Glomerular visceral epithelial cell (primary cell): Measurements from ENCODE around the gene EYS.

Source experiments
- DNase-seq: peaks from one replicate; pipeline ENCODE4 v3.0.0-alpha.2; 2016; ENCODE audit errors: extremely low spot score

The EYS gene

GRCh38 chr6:64973142-64973541, 733.9 kb downstream of the EYS start:
- DNase-seq, result no peak

GRCh38 chr6:64969139-64969538, 737.9 kb downstream of the EYS start:
- DNase-seq, result no peak

GRCh38 chr6:64955435-64955848, 751.6 kb downstream of the EYS start:
- DNase-seq, result no peak

GRCh38 chr6:64949257-64949656, 757.8 kb downstream of the EYS start:
- no peak for DNase-seq

GRCh38 chr6:64948261-64948660, 758.8 kb downstream of the EYS start:
- DNase-seq, result no peak

GRCh38 chr6:64945450-64945849, 761.6 kb downstream of the EYS start:
- no peak for DNase-seq

GRCh38 chr6:64932486-64932885, 774.5 kb downstream of the EYS start:
- DNase-seq, result peak; percentile 5

- no peak for DNase-seq
Observed at GRCh38 chr6:64930681-64931080, 776.3 kb downstream of the EYS start.

GRCh38 chr6:64926051-64926450, 781.0 kb downstream of the EYS start:
- no peak for DNase-seq

GRCh38 chr6:64920257-64920656, 786.8 kb downstream of the EYS start:
- no peak for DNase-seq

- no peak for DNase-seq
Observed at GRCh38 chr6:64914124-64914523, 792.9 kb downstream of the EYS start.

GRCh38 chr6:64912966-64913365, 794.1 kb downstream of the EYS start:
- DNase-seq, result no peak

- DNase-seq, result no peak
Observed at GRCh38 chr6:64908104-64908503, 798.9 kb downstream of the EYS start.

GRCh38 chr6:64904616-64905015, 802.4 kb downstream of the EYS start:
- DNase-seq, result no peak

- no peak for DNase-seq
Observed at GRCh38 chr6:64902596-64902995, 804.4 kb downstream of the EYS start.

- no peak for DNase-seq
Observed at GRCh38 chr6:64896939-64897338, 810.1 kb downstream of the EYS start.

- no peak for DNase-seq
Observed at GRCh38 chr6:64895945-64896344, 811.1 kb downstream of the EYS start.

GRCh38 chr6:64890609-64891008, 816.4 kb downstream of the EYS start:
- no peak for DNase-seq

- DNase-seq, result no peak
Observed at GRCh38 chr6:64889144-64889543, 817.9 kb downstream of the EYS start.

GRCh38 chr6:64874776-64875175, 832.2 kb downstream of the EYS start:
- DNase-seq, result no peak

- no peak for DNase-seq
Observed at GRCh38 chr6:64872633-64873032, 834.4 kb downstream of the EYS start.

- DNase-seq, result no peak
Observed at GRCh38 chr6:64861039-64861651, 845.9 kb downstream of the EYS start.

GRCh38 chr6:64860203-64860602, 846.8 kb downstream of the EYS start:
- no peak for DNase-seq

- DNase-seq, result no peak
Observed at GRCh38 chr6:64850121-64850520, 856.9 kb downstream of the EYS start.
